ENCODE measurements around the gene SACS. TPM values are rescaled to one million over a fixed set of nuclear protein-coding genes. Genes with fewer than 3 reads are reported as not detected.

SACS gene
- total RNA-seq, 1 donor from 2014 or later = 33.3 TPM

- Mint-ChIP-seq H3K9me3 (peaks cover 8% of the 10 kb centered on the region), H3K4me1 (peaks cover 43% of the 10 kb centered on the region)
- DNase-seq = no peak
Observed at GRCh38 chr13:23383151-23383550, 50.4 kb downstream of the SACS start.

DNA sequence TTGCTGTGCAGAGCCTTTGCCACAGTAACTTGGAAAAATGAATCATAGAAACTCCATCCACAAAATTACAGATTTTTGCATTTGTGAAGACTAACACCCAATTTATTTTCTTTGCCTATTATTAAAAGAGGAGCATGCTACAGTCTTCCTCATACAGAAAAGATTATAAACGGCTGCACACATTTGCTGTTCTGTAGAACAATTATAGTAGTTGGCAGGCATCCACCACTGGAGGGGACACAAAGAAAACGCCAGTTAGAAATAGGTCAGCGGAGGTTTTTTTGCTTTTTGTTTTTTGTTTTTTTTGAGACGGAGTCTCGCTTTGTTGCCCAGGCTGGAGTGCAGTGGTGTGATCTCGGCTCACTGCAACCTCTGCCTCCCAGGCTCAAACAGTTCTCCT, 51.6 kb downstream of the SACS start:
- H3K27me3 Mint-ChIP-seq = peaks cover 13% of the 10 kb centered on the region
- H3K4me3 Mint-ChIP-seq = no peak overlapping the region
- intact Hi-C loops (cut with micrococcal nuclease) = no loop called here
- DNase-seq = no peak
- peaks cover 8% of the 10 kb centered on the region for H3K9me3 Mint-ChIP-seq
- no peaks in the 10 kb centered on the region for H3K36me3 Mint-ChIP-seq (ENCODE audit: low read depth)
- peaks cover 53% of the 10 kb centered on the region for H3K4me1 Mint-ChIP-seq
- no peak overlapping the region for H3K27ac Mint-ChIP-seq

More at GRCh38 chr13:23383151-23383550, 50.4 kb downstream of the SACS start:
- H3K36me3 Mint-ChIP-seq (ENCODE audit: low read depth) = no peaks in the 10 kb centered on the region
- H3K27ac Mint-ChIP-seq = no peak overlapping the region
- H3K27me3 Mint-ChIP-seq = peaks cover 13% of the 10 kb centered on the region
- H3K4me3 Mint-ChIP-seq = no peak overlapping the region
- intact Hi-C loops (cut with micrococcal nuclease) = no loop called here

- peaks cover 52% of the 10 kb centered on the region for H3K4me1 Mint-ChIP-seq
- intact Hi-C loops (cut with micrococcal nuclease) = no loop called here
- H3K36me3 Mint-ChIP-seq (ENCODE audit: low read depth) = no peaks in the 10 kb centered on the region
- no peak for DNase-seq
- peaks cover 8% of the 10 kb centered on the region for H3K9me3 Mint-ChIP-seq
- H3K4me3 Mint-ChIP-seq = no peak overlapping the region
- no peak overlapping the region for H3K27ac Mint-ChIP-seq
- peaks cover 13% of the 10 kb centered on the region for H3K27me3 Mint-ChIP-seq
Observed at GRCh38 chr13:23380534-23380933, 53.0 kb downstream of the SACS start.

GRCh38 chr13:23377983-23378632, 55.4 kb downstream of the SACS start:
- Mint-ChIP-seq H3K27me3 (peaks cover 9% of the 10 kb centered on the region), H3K4me1 (peaks cover 42% of the 10 kb centered on the region), H3K4me3 (peak overlapping the region; percentile 24), H3K36me3 (ENCODE audit: low read depth) (peaks cover 4% of the 10 kb centered on the region), H3K27ac (peak overlapping the region; percentile 65), H3K9me3 (no peaks in the 10 kb centered on the region)
- intact Hi-C loops (cut with micrococcal nuclease) = loop anchor here (5.0 to 10.0 kb wide), 6 partner anchors 374 to 1134 kb away; partner anchors contain the start of genes MIPEP, PARP4 and SPATA13
- DNase-seq = peak; percentile 80

- Mint-ChIP-seq H3K9me3 (no peaks in the 10 kb centered on the region), H3K27ac (no peak overlapping the region), H3K27me3 (peaks cover 9% of the 10 kb centered on the region), H3K4me1 (peaks cover 47% of the 10 kb centered on the region), H3K4me3 (no peak overlapping the region), H3K36me3 (ENCODE audit: low read depth) (peaks cover 10% of the 10 kb centered on the region)
- no peak for DNase-seq
- intact Hi-C loops (cut with micrococcal nuclease) = loop anchor here (5.0 to 10.0 kb wide), 6 partner anchors 375 to 1135 kb away; partner anchors contain the start of genes MIPEP, PARP4 and SPATA13
Observed at GRCh38 chr13:23377579-23377978, 55.9 kb downstream of the SACS start.

DNA sequence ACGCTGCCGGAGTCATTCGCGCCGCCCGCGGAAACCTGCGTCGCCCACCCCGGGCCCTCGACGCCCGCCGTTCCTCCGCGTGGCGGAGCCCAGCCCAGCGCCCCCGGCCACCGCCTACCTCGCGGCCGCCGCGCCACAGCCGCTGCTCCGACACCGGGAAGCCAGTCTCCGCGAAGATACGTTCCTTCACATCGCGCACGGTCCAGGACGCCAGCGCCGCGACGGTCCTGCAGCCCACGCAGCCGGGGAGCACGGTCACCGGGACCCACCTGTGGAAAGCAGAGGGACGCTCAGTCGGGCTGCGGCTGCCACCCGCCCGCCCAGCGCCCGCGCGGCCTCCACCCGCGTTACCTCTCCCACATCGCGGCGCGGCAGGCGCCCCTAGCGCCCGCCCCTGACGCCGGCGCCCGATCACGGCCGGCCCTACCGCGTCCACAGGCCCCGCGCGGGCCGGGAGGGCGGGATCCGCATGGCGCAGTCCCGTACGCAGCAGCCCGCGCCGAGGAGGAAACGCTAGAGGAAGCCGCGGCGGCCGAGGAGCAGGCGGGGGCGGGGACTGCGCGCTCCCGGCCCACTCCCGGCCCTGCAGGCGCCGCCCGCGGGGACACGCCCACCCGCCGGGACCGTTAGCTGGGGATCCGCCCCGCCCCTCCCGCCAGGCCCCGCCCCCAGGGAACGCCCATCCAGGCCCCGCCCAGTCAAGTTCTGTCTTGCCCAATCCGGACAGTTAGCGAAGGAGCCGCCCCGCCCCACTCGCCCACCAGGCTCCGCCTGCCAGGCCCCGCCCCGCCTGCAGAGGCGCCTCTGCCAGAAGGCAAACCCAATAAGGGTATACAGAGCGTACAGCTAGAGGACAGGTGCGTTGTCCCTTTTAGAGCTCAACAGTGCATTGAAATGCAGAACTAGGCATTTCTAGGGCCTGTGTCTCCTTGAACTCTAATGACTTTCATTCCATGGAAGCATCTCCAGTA, 58.2 kb downstream of the SACS start:
- peak; percentile 98 for DNase-seq
- Mint-ChIP-seq H3K4me3 (peak overlapping the region; percentile 79), H3K9me3 (no peaks in the 10 kb centered on the region), H3K27me3 (no peaks in the 10 kb centered on the region), H3K4me1 (peaks cover 54% of the 10 kb centered on the region), H3K36me3 (ENCODE audit: low read depth) (peaks cover 24% of the 10 kb centered on the region), H3K27ac (peak overlapping the region; percentile 64)
- intact Hi-C loops (cut with micrococcal nuclease) = loop anchor here (1.0 to 10.0 kb wide), 9 partner anchors 9 to 1137 kb away; partner anchors contain the start of genes MIPEP, PARP4 and SPATA13

DNA sequence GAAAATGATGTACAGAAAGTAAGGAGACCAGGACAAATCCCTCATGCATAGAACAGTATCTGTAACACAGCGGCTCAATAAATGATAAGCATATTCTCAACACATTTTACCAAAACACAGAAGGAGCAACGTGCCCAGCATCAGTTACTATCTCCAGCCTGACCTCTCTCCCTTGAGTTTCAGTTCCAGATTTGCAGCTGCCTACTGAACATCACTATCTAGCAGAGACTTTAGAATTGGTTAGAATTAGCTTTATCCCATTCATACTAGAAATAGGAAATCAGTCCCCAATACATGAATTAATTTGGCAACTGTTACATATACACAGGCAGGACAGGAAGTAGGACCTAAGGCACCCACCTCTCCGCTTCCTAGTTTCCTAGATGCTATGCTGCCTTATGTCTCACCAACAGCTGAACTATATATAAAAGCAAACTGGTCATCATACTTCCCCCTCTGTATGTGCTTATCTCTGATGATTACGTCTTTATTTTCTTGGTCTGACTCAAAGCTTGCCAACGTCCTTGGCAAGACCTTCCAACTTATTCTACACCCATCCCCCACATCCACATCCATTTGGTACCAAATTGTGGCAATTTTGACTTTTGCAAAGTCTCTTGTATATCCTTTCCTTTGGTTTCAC, 61.1 kb downstream of the SACS start:
- Mint-ChIP-seq H3K27ac (peak overlapping the region; percentile 14), H3K36me3 (ENCODE audit: low read depth) (peaks cover 42% of the 10 kb centered on the region), H3K4me3 (peak overlapping the region; percentile 1), H3K27me3 (no peaks in the 10 kb centered on the region), H3K4me1 (peaks cover 27% of the 10 kb centered on the region), H3K9me3 (no peaks in the 10 kb centered on the region)
- DNase-seq = no peak
- intact Hi-C loops (cut with micrococcal nuclease) = loop anchor here (10.0 kb wide), 1 partner anchor 592 kb away; no protein-coding TSS in a partner anchor

GRCh38 chr13:23367907-23368306, 65.6 kb downstream of the SACS start:
- no peaks in the 10 kb centered on the region for H3K27me3 Mint-ChIP-seq
- H3K4me3 Mint-ChIP-seq = no peak overlapping the region
- no peak for DNase-seq
- H3K36me3 Mint-ChIP-seq (ENCODE audit: low read depth) = peaks cover 69% of the 10 kb centered on the region
- H3K27ac Mint-ChIP-seq = no peak overlapping the region
- peaks cover 13% of the 10 kb centered on the region for H3K4me1 Mint-ChIP-seq
- H3K9me3 Mint-ChIP-seq = no peaks in the 10 kb centered on the region
- intact Hi-C loops (cut with micrococcal nuclease) = no loop called here

DNA sequence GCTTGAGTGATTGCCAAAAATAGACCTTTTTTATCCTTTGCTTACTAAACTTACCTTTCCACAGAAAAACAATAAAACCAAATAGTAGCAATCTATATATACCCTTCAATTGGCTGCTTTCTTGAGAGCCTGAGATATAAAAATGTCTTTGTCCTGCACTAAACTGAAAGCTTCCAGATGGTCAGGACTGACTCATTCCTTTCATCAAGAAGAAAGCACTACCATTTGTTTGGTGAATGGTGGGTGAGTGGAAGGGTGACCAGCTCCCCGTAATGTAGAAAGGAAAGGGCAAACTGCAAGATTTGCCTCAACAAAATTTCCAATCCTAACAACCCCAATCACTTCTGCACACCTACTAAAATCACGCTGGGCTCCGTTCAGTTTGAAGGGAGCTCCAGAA, 67.8 kb downstream of the SACS start:
- Mint-ChIP-seq H3K9me3 (no peaks in the 10 kb centered on the region), H3K4me1 (peaks cover 2% of the 10 kb centered on the region), H3K27me3 (no peaks in the 10 kb centered on the region), H3K36me3 (ENCODE audit: low read depth) (peaks cover 66% of the 10 kb centered on the region), H3K27ac (no peak overlapping the region), H3K4me3 (no peak overlapping the region)
- DNase-seq = no peak
- intact Hi-C loops (cut with micrococcal nuclease) = no loop called here

GRCh38 chr13:23359882-23360281, 73.6 kb downstream of the SACS start:
- no peaks in the 10 kb centered on the region for H3K9me3 Mint-ChIP-seq
- no peak overlapping the region for H3K4me3 Mint-ChIP-seq
- intact Hi-C loops (cut with micrococcal nuclease) = no loop called here
- no peaks in the 10 kb centered on the region for H3K4me1 Mint-ChIP-seq
- H3K27ac Mint-ChIP-seq = no peak overlapping the region
- H3K27me3 Mint-ChIP-seq = no peaks in the 10 kb centered on the region
- DNase-seq = no peak
- H3K36me3 Mint-ChIP-seq (ENCODE audit: low read depth) = peaks cover 46% of the 10 kb centered on the region

- Mint-ChIP-seq H3K4me3 (no peak overlapping the region), H3K36me3 (ENCODE audit: low read depth) (peaks cover 47% of the 10 kb centered on the region), H3K27ac (no peak overlapping the region), H3K4me1 (no peaks in the 10 kb centered on the region), H3K27me3 (no peaks in the 10 kb centered on the region), H3K9me3 (no peaks in the 10 kb centered on the region)
- intact Hi-C loops (cut with micrococcal nuclease) = no loop called here
- DNase-seq = no peak
Observed at GRCh38 chr13:23357349-23357748, 76.2 kb downstream of the SACS start.

DNA sequence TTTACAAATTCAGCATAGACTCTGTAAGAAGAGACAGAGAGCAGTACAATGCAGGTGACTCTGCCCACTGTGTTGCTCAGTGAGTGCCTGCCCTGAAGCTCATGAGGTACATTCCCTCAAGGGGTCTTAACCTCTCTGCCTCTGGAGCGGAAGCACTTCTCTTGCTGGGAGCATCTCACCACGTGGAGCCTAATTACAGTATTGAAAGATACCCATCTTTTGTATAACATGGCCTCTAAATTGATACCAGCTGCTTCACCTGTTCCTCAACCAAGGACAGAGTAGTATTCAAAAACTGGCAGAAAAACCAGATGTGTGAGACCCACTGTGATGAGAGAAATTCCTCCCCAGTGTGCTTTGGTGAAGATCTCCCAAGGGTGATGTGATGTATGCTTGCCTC, 77.1 kb downstream of the SACS start:
- H3K27ac Mint-ChIP-seq = no peak overlapping the region
- H3K4me1 Mint-ChIP-seq = peaks cover 3% of the 10 kb centered on the region
- H3K9me3 Mint-ChIP-seq = no peaks in the 10 kb centered on the region
- peak; percentile 45 for DNase-seq
- intact Hi-C loops (cut with micrococcal nuclease) = no loop called here
- peaks cover 48% of the 10 kb centered on the region for H3K36me3 Mint-ChIP-seq (ENCODE audit: low read depth)
- no peaks in the 10 kb centered on the region for H3K27me3 Mint-ChIP-seq
- H3K4me3 Mint-ChIP-seq = no peak overlapping the region

GRCh38 chr13:23354520-23354919, 79.0 kb downstream of the SACS start:
- DNase-seq = no peak
- no peak overlapping the region for H3K4me3 Mint-ChIP-seq
- peaks cover 5% of the 10 kb centered on the region for H3K4me1 Mint-ChIP-seq
- H3K27ac Mint-ChIP-seq = no peak overlapping the region
- intact Hi-C loops (cut with micrococcal nuclease) = no loop called here
- peaks cover 57% of the 10 kb centered on the region for H3K36me3 Mint-ChIP-seq (ENCODE audit: low read depth)
- H3K27me3 Mint-ChIP-seq = no peaks in the 10 kb centered on the region
- no peaks in the 10 kb centered on the region for H3K9me3 Mint-ChIP-seq
